Kidney (tissue), 14 donors: ENCODE results near the gene LCLAT1. TPM values are rescaled to one million over a fixed set of nuclear protein-coding genes. Genes with fewer than 3 reads are reported as not detected.

ENCODE experiments used
- DNase-seq, 5 donors: peaks; one replicate each; pipeline ENCODE4 v3.0.0-alpha.2; 2013 to 2020
- FAIRE-seq: peaks from 2 replicates; lab custom pipeline; 2012; peaks lifted over from hg19 to GRCh38; lab: Jason Lieb, UNC
- H3K27ac ChIP-seq, 2 donors: one replicate each; pipeline ENCODE4 v1.7.0; 2013; ENCODE audit warnings: low read depth in 2 of 2, low read length in 2 of 2, inconsistent platforms in 1 of 2
- H3K27me3 ChIP-seq: one replicate; pipeline ENCODE4 v1.7.1; 2013; ENCODE audit warnings: low read length, inconsistent platforms; ENCODE audit not compliant: control insufficient read depth, insufficient read depth
- H3K36me3 ChIP-seq, 3 donors: one replicate each; pipeline versions ENCODE4 v1.7.0 to v1.7.1; 2013; ENCODE audit warnings: low read length in 3 of 3, control low read depth in 1 of 3, inconsistent platforms in 1 of 3; ENCODE audit not compliant: insufficient read depth in 3 of 3, control insufficient read depth in 2 of 3
- H3K4me1 ChIP-seq, 3 donors: one replicate each; pipeline versions ENCODE4 v1.7.0 to v1.7.1; 2013; ENCODE audit warnings: low read length in 3 of 3, inconsistent platforms in 1 of 3, low read depth in 1 of 3; ENCODE audit not compliant: control insufficient read depth in 2 of 3, insufficient read depth in 2 of 3
- H3K4me3 ChIP-seq, 3 donors: one replicate each; pipeline versions ENCODE4 v1.7.0 to v1.8.1; 2013; ENCODE audit warnings: low read length in 3 of 3, control low read depth in 1 of 3, inconsistent platforms in 1 of 3
- H3K9ac ChIP-seq, 3 donors: one replicate each; pipeline versions ENCODE4 v1.7.0 to v1.7.1; 2013; ENCODE audit warnings: low read length in 3 of 3, control low read depth in 1 of 3, inconsistent platforms in 1 of 3
- H3K9me3 ChIP-seq, 3 donors: one replicate each; pipeline versions ENCODE4 v1.7.0 to v1.7.1; 2013; ENCODE audit warnings: low read length in 3 of 3, control low read depth in 1 of 3, inconsistent platforms in 1 of 3; ENCODE audit not compliant: control insufficient read depth in 2 of 3, insufficient read depth in 1 of 3
- intact Hi-C: fragments of 100-400 bp; cut with DNase I; formaldehyde crosslinking; loops from one replicate; pipeline ENCODE4 v1.11.1; 2022
- polyA plus RNA-seq: library from polyadenylated mRNA; stranded (reverse); fragments of 350-450 nt; fragmentation: Illumina TruSeq; extraction: RNeasy Lipid Tissue Mini Kit (QIAGEN cat#74804); gene quantifications from one replicate; pipeline ENCODE4 v1.2.3, GENCODE V29; 2014; ENCODE audit warnings: low read depth, low replicate concordance; ENCODE audit not compliant: insufficient read depth
- total RNA-seq: library from RNA; stranded (reverse); fragmentation: NEBNext Ultra II Directional; extraction: Animal tissue kit (Norgen Biotek cat#: 25700); gene quantifications from one replicate; pipeline ENCODE4 v1.2.1, GENCODE V29; 2021
- TF ChIP-seq, protein P1 (sequence below): IDR thresholded peaks from 3 replicates; pipeline ENCODE4 v1.5.1; 2012; ENCODE audit warnings: mild to moderate bottlenecking, moderate library complexity, borderline replicate concordance; ENCODE audit not compliant: insufficient read depth; ENCODE audit errors: extremely low read depth
- donor health status: control.
- donor health status: control.
- donor health status: control.
- donor health status: control.
- donor health status: control.
- donor health status: DM: yes; HTN: yes; CAD: no.
- donor health status: Normal renal cell carcinoma (clear cell type).

Gene LCLAT1
- total and polyA plus RNA-seq, 2 donors from 2014 or later, result 5.6 to 19.4 TPM

DNA sequence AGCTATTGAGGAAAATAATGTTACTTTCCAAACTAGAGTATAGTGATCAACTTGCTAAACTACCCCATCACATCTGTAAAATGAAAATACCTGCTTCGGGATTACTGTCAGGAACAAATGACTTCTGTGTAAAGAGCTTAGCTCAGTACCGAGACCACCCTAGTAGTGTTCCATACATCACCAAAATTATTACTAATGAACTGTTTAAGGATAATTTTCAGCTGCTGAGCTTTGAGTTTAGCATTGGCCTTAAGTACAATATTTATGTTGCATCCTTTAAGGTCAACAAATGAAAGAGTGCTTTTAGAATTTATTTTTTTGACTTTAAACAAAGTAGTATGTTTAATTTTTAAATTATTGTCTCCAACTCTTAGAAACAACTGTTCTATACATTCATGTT is 144.1 kb downstream of the LCLAT1 start:
- H3K27ac ChIP-seq, result no peak overlapping the region
- no peaks in the 10 kb centered on the region for H3K27me3 ChIP-seq
- H3K4me1 ChIP-seq, result no peaks in the 10 kb centered on the region
- no peak overlapping the region for H3K4me3 ChIP-seq
- intact Hi-C loops, result no loop called here
- H3K9ac ChIP-seq, result no peak overlapping the region
- no peaks in the 10 kb centered on the region for H3K36me3 ChIP-seq
- FAIRE-seq (no peak), DNase-seq (no peak)
- TF ChIP-seq, protein P1, sequence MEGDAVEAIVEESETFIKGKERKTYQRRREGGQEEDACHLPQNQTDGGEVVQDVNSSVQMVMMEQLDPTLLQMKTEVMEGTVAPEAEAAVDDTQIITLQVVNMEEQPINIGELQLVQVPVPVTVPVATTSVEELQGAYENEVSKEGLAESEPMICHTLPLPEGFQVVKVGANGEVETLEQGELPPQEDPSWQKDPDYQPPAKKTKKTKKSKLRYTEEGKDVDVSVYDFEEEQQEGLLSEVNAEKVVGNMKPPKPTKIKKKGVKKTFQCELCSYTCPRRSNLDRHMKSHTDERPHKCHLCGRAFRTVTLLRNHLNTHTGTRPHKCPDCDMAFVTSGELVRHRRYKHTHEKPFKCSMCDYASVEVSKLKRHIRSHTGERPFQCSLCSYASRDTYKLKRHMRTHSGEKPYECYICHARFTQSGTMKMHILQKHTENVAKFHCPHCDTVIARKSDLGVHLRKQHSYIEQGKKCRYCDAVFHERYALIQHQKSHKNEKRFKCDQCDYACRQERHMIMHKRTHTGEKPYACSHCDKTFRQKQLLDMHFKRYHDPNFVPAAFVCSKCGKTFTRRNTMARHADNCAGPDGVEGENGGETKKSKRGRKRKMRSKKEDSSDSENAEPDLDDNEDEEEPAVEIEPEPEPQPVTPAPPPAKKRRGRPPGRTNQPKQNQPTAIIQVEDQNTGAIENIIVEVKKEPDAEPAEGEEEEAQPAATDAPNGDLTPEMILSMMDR, result no peak
- H3K9me3 ChIP-seq, result no peaks in the 10 kb centered on the region

DNA sequence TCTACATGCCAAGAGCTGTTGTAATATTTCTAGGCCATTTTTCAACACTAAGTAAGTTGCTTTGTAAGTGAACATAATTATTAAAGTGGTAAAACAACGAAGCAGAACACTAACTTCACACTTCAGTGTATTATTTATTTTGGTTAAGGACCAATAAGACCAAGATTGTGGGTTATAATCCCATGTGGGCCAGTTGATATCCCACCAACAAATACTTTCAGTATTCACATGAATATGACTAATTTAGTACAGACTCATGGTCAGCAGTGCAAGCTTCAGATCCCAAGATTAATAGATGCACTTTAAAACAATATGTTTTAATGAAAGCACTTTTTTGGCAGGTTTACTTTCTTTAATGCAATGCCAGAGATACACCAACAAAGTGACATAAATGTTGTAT is 154.3 kb downstream of the LCLAT1 start:
- no peak for DNase-seq
- Histone ChIP-seq H3K36me3 (no peaks in the 10 kb centered on the region), H3K4me3 (no peak overlapping the region), H3K27ac (no peak overlapping the region), H3K9ac (no peak overlapping the region), H3K4me1 (peaks cover 0 to 3% (median 0%) of the 10 kb centered on the region in 3 donors), H3K9me3 (no peaks in the 10 kb centered on the region), H3K27me3 (no peaks in the 10 kb centered on the region)
- FAIRE-seq, result no peak
- intact Hi-C loops, result no loop called here
- TF ChIP-seq, protein P1, result no peak

DNA sequence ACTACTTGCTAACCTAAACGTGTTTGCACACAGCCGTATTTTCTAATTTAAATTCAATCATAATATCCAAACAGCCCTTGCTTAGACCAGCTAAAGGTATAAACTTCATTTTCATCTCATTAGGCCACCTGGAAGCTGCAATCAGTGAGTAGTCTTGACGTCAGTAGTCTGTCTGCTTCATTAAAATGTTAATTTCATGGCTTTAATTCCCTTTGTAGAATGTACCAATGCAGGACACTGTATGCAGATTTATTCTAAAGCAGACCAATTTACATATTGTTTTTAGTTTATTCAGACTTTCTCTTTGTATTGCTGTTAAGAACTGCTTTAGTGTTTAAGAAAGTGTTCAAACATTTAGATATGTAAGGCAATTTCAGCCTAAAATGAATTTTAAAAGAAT is 158.2 kb downstream of the LCLAT1 start:
- Histone ChIP-seq H3K9ac (no peak overlapping the region), H3K36me3 (no peaks in the 10 kb centered on the region), H3K27ac (no peak overlapping the region), H3K9me3 (no peaks in the 10 kb centered on the region), H3K27me3 (no peaks in the 10 kb centered on the region), H3K4me1 (peaks cover 0 to 3% (median 0%) of the 10 kb centered on the region in 3 donors), H3K4me3 (no peak overlapping the region)
- TF ChIP-seq, protein P1, result no peak
- intact Hi-C loops, result no loop called here
- DNase-seq, result no peak
- no peak for FAIRE-seq

DNA sequence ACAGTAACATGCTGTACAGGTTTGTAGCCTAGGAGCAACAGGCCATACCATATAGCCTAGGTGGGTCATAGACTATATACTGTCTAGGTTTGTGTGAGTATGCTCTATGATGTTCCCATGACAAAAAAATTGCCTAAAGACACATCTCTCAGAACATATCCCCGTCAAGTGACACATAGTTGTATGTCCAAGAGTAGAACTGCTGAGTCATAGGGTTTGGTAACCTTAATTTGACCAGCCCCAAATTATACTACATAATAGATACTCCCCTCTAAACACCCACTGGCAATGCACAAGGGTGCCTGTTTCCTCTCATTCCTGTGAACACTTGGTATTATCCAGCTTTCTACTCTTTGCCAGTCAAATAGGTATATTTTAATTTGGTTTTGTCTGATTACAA is 161.6 kb downstream of the LCLAT1 start:
- FAIRE-seq, result no peak
- Histone ChIP-seq H3K9ac (no peak overlapping the region), H3K4me3 (no peak overlapping the region), H3K4me1 (peaks cover 0 to 10% (median 3%) of the 10 kb centered on the region in 3 donors), H3K36me3 (no peaks in the 10 kb centered on the region), H3K9me3 (no peaks in the 10 kb centered on the region), H3K27ac (no peak overlapping the region), H3K27me3 (no peaks in the 10 kb centered on the region)
- TF ChIP-seq, protein P1, result no peak
- DNase-seq, result no peak
- intact Hi-C loops, result no loop called here
